SK-MEL-5 (cell line): ENCODE measurements around the gene STIP1. TPM values are rescaled to one million over a fixed set of nuclear protein-coding genes. Genes with fewer than 3 reads are reported as not detected.

ENCODE experiments used
- DNase-seq: peaks from one replicate; pipeline ENCODE4 v3.0.0-alpha.2; 2016; ENCODE audit warnings: low read depth, low spot score
- in situ Hi-C: cut with HindIII; loops from 2 replicates; pipeline ENCODE4 v1.10.0; 2016; ENCODE audit warnings: low sequenced_read_pairs, high pct_unique_total_duplicates, low pct_unique_long_range_greater_than_20kb
- total RNA-seq: library from RNA; depleted of rRNA; stranded (reverse); fragments of >200 nt; shearing (Covaris generic); gene quantifications from 2 replicates; pipeline ENCODE4 v1.2.3, GENCODE V29; 2014

The STIP1 gene
- total RNA-seq, 1 experiment from 2014 or later = 248 TPM

GRCh38 chr11:64226507-64227051, 40.6 kb downstream of the STIP1 start:
- in situ Hi-C loops = no loop called here
- no peak for DNase-seq

GRCh38 chr11:64227405-64227956, 41.5 kb downstream of the STIP1 start:
- DNase-seq = no peak
- in situ Hi-C loops = no loop called here

- in situ Hi-C loops = no loop called here
- DNase-seq = no peak
These were observed 43.2 kb downstream of the STIP1 start for GRCh38 chr11:64229090-64229743.

GRCh38 chr11:64229744-64230170, 43.8 kb downstream of the STIP1 start:
- no peak for DNase-seq
- in situ Hi-C loops = no loop called here

GRCh38 chr11:64230171-64230984, 44.4 kb downstream of the STIP1 start, which contains the start of gene DNAJC4:
DNAJC4 (plus strand) TSS chr11:64230548; CDS start chr11:64230855, 307 bp downstream.
- DNase-seq = peak; percentile 91
- in situ Hi-C loops = no loop called here

- in situ Hi-C loops = no loop called here
These were observed 45.0 kb downstream of the STIP1 start for GRCh38 chr11:64230985-64231365.

GRCh38 chr11:64231546-64231945, 45.6 kb downstream of the STIP1 start:
- in situ Hi-C loops = no loop called here
- DNase-seq = no peak

More at GRCh38 chr11:64230985-64231365, 45.0 kb downstream of the STIP1 start:
- DNase-seq = no peak

- no peak for DNase-seq
- in situ Hi-C loops = no loop called here
These were observed 46.4 kb downstream of the STIP1 start for GRCh38 chr11:64232182-64232966.

- DNase-seq = no peak
- in situ Hi-C loops = no loop called here
These were observed 47.0 kb downstream of the STIP1 start for GRCh38 chr11:64232967-64233315.

- peak; percentile 55 for DNase-seq
- in situ Hi-C loops = no loop called here
These were observed 48.1 kb downstream of the STIP1 start, which contains the start of gene VEGFB for GRCh38 chr11:64233913-64234586. VEGFB (plus strand) TSS chr11:64234584; CDS start chr11:64234834, 250 bp downstream.

- DNase-seq = no peak
- in situ Hi-C loops = no loop called here
These were observed 48.8 kb downstream of the STIP1 start for GRCh38 chr11:64234647-64235379.

GRCh38 chr11:64235437-64236161, 49.6 kb downstream of the STIP1 start:
- DNase-seq = no peak
- in situ Hi-C loops = no loop called here

- DNase-seq = no peak
- in situ Hi-C loops = no loop called here
These were observed 51.5 kb downstream of the STIP1 start for GRCh38 chr11:64237484-64237951.

- in situ Hi-C loops = no loop called here
- no peak for DNase-seq
These were observed 52.1 kb downstream of the STIP1 start for GRCh38 chr11:64238076-64238475.

GRCh38 chr11:64238999-64239398, 53.0 kb downstream of the STIP1 start:
- DNase-seq = no peak
- in situ Hi-C loops = no loop called here
